ENCODE results near the gene GBF1.

GRCh38 chr10:102405108-102405571, 159.8 kb downstream of the GBF1 start:
- no peak for TF ChIP-seq CTCF (IDR thresholded peaks at IDR 0.05)
- TF ChIP-seq EZH2 (IDR thresholded peaks at IDR 0.05; ENCODE audit: borderline replicate concordance, insufficient read depth, low read depth, low read length, poor library complexity, severe bottlenecking), result no peak
